ENCODE data around the gene OR52R1.

Gene OR52R1

GRCh38 chr11:4825132-4825531, 21.0 kb upstream of the OR52R1 start:
- TF ChIP-seq BACH2 (CRISPR knock-in tag; IDR thresholded peaks at IDR 0.05; ENCODE audit: borderline replicate concordance) (no peak), CREB5 (CRISPR knock-in tag; IDR thresholded peaks at IDR 0.05; ENCODE audit: low read depth) (no peak), ISL1 (CRISPR knock-in tag; IDR thresholded peaks at IDR 0.05) (no peak), GLIS3 (CRISPR knock-in tag; IDR thresholded peaks at IDR 0.05) (no peak), SNAI2 (CRISPR knock-in tag; IDR thresholded peaks at IDR 0.05) (no peak), ZFP3 (CRISPR knock-in tag; IDR thresholded peaks at IDR 0.05) (no peak), TCF4 (CRISPR knock-in tag; IDR thresholded peaks at IDR 0.05; ENCODE audit: borderline replicate concordance) (no peak), RARB (CRISPR knock-in tag; IDR thresholded peaks at IDR 0.05) (no peak), ARNTL (CRISPR knock-in tag; IDR thresholded peaks at IDR 0.05; ENCODE audit: borderline replicate concordance, low read depth) (no peak), ZNF565 (CRISPR knock-in tag; conservative IDR thresholded peaks at IDR 0.05; ENCODE audit: low read depth) (no peak), PATZ1 (CRISPR knock-in tag; IDR thresholded peaks at IDR 0.05; ENCODE audit: borderline replicate concordance) (no peak), TOX (CRISPR knock-in tag; IDR thresholded peaks at IDR 0.05; ENCODE audit: borderline replicate concordance) (no peak), ZNF70 (CRISPR knock-in tag; IDR thresholded peaks at IDR 0.05) (no peak), POU6F1 (CRISPR knock-in tag; IDR thresholded peaks at IDR 0.05; ENCODE audit: borderline replicate concordance, low read depth) (no peak)
- TF ChIP-seq, protein P1, sequence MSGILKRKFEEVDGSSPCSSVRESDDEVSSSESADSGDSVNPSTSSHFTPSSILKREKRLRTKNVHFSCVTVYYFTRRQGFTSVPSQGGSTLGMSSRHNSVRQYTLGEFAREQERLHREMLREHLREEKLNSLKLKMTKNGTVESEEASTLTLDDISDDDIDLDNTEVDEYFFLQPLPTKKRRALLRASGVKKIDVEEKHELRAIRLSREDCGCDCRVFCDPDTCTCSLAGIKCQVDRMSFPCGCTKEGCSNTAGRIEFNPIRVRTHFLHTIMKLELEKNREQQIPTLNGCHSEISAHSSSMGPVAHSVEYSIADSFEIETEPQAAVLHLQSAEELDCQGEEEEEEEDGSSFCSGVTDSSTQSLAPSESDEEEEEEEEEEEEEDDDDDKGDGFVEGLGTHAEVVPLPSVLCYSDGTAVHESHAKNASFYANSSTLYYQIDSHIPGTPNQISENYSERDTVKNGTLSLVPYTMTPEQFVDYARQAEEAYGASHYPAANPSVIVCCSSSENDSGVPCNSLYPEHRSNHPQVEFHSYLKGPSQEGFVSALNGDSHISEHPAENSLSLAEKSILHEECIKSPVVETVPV (CRISPR knock-in tag; IDR thresholded peaks at IDR 0.05) = no peak
- no peak for ATAC-seq

DNA sequence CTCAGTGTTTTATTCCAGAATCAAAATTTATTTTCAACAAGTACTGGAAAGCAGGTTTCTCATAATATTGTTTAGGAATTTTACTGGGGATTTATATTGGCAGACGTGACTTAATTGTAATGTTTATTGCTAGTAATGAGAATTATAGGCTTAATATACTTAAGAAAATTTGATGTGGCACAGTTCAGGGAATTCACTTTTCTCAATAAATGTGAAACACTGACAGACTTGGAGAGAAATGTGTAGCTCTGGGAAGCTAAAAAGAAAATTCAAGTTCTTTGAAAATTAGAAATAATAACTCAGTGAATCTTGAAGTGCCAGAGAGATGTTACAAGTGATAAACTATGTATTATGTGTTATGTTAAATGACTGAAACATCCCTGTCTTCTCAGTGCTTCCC, 16.8 kb upstream of the OR52R1 start, which contains the start of gene OR51F2:
Gene OR51F2 (plus strand): TSS at position 301 of the 400 bp plus-strand sequence. CDS start 101 bp downstream, outside the sequence.
- no peak for TF ChIP-seq CREB5 (CRISPR knock-in tag; IDR thresholded peaks at IDR 0.05; ENCODE audit: low read depth)
- TF ChIP-seq PATZ1 (CRISPR knock-in tag; IDR thresholded peaks at IDR 0.05; ENCODE audit: borderline replicate concordance) = no peak
- TF ChIP-seq ZFP3 (CRISPR knock-in tag; IDR thresholded peaks at IDR 0.05) = no peak
- no peak for TF ChIP-seq RARB (CRISPR knock-in tag; IDR thresholded peaks at IDR 0.05)
- no peak for TF ChIP-seq ZNF70 (CRISPR knock-in tag; IDR thresholded peaks at IDR 0.05)
- no peak for TF ChIP-seq GLIS3 (CRISPR knock-in tag; IDR thresholded peaks at IDR 0.05)
- no peak for TF ChIP-seq BACH2 (CRISPR knock-in tag; IDR thresholded peaks at IDR 0.05; ENCODE audit: borderline replicate concordance)
- no peak for TF ChIP-seq ZNF8 (CRISPR knock-in tag; IDR thresholded peaks at IDR 0.05)
- TF ChIP-seq ISL1 (CRISPR knock-in tag; IDR thresholded peaks at IDR 0.05) = no peak
- no peak for TF ChIP-seq TOX (CRISPR knock-in tag; IDR thresholded peaks at IDR 0.05; ENCODE audit: borderline replicate concordance)
- TF ChIP-seq ZFP30 (CRISPR knock-in tag; IDR thresholded peaks at IDR 0.05) = no peak
- TF ChIP-seq TSHZ2 (CRISPR knock-in tag; IDR thresholded peaks at IDR 0.05) = no peak
- TF ChIP-seq TCF4 (CRISPR knock-in tag; IDR thresholded peaks at IDR 0.05; ENCODE audit: borderline replicate concordance) = no peak
- TF ChIP-seq, protein P1 (CRISPR knock-in tag; IDR thresholded peaks at IDR 0.05) = no peak
- no peak for TF ChIP-seq OSR1 (CRISPR knock-in tag; IDR thresholded peaks at IDR 0.05)
- TF ChIP-seq SNAI2 (CRISPR knock-in tag; IDR thresholded peaks at IDR 0.05) = no peak

More for the DNA sequence above, 16.8 kb upstream of the OR52R1 start, which contains the start of gene OR51F2:
- no peak for ATAC-seq
